NB4 (cell line): ENCODE data around the gene STX1B.

ENCODE experiments used
- CTCF ChIP-seq: IDR thresholded peaks from one replicate; pipeline ENCODE4 v1.5.1; 2012; ENCODE audit warnings: low read depth, low read length
- MAX ChIP-seq: IDR thresholded peaks from 2 replicates; pipeline ENCODE4 v1.6.1; 2011; ENCODE audit warnings: low read depth, low read length
- POLR2A ChIP-seq: IDR thresholded peaks from 2 replicates; pipeline ENCODE4 v1.6.1; 2011; ENCODE audit warnings: mild to moderate bottlenecking; ENCODE audit not compliant: insufficient read length; ENCODE audit errors: extremely low read depth

- TF ChIP-seq CTCF (no peak), MAX (no peak), POLR2A (no peak)
Measured at GRCh38 chr16:31023252-31023602, 12.8 kb upstream of the STX1B start.
